HG02610 (cell line): ENCODE data around the gene SNTG2.
A peak's percentile ranks its signal among the peaks of the same experiment; 100 is the strongest.

ENCODE experiments used
- ATAC-seq: cut with Tn5 transposase; IDR thresholded peaks from one replicate; pipeline ENCODE4 v1.9.1; 2021; ENCODE audit warnings: mild to moderate bottlenecking, moderate library complexity; ENCODE audit not compliant: unreplicated experiment

SNTG2 gene

DNA sequence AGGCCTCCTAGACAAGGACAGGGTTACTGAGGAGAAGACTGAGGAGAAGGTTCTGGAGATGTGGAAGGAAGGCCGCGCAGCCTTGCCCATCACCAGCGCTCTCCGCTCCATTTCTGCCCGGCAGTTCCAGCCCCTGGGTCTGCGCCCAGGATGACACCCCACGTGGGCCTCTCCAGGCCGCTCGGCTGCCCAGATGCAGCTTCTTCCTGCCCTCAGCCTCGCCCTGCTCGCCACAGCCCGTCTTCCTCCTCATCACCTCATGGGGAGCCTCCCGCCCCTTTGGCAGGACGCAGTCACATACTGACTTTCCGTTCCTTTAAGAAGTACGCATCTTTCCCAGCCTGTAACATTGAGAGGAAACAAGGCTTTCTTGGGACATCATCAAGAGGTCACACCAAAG is 37.1 kb downstream of the SNTG2 start:
- no peak for ATAC-seq

DNA sequence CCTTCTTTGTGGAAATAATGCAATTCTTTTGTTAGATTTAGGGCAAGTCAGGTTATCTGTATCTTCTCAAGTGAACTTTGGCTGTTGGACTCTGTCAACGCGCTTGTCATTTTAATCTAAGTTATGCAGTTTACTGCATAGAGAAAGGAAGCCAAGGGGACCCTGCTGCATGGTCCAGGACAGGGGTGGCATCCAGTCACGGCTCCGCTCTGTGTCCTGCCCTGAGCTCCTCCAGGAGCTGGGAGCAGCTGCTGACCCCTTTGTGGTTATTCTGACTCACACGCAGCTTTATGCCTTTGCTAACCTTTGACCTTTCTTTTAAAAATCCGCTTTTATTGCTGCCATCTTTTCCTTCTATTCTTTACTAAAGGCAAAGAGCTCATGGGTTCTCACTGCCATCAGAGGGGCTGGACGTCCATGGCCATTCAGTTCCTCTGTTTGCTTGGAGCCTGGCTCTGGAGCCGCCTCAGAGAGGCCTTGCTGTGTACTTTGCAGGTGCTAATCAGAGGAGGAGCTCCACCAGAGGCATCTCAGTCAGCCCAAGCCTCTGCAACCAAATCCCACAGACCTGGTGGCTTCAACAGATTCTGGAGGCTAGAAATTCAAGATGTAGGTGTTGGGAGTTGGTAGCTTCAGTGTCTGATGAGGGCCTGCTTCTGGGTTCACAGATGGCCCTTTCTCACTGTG is 39.3 kb downstream of the SNTG2 start:
- ATAC-seq, result no peak

DNA sequence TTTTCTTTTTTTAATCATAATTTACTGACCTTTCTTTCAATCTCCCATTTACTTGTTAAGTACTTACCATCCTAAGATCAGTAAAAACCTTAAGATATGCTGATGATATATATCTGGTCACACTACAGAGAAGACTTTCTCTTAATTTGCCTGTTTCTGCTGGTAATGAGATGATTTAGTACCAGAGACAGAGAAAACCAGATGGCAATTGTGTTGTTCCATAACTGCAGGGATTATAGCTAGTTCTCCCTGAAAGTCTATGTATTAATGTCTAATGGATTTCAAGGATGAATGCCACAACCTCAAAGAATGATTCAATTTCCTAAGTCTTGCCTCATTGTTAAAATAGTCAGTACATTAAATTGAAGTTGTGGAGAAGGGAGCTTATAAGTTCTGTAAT is 40.3 kb downstream of the SNTG2 start:
- no peak for ATAC-seq

DNA sequence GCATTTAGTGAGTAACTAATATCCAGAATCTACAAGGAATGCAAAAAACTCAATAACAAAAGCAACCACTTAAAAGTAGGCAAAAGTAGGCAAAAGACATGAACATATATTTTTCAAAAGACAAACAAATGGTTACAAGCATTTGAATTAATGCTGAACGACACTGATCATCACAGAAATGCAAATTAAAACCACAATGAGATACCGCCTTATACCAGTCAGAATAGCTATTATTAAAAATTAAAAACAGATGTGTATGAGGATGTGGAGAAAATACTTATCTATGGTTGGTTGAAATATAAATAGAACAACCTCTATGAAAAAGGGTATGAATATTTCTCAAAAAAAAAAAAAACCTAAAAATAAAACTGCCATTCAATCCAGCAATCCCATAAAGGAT is 51.7 kb downstream of the SNTG2 start:
- ATAC-seq, result no peak

DNA sequence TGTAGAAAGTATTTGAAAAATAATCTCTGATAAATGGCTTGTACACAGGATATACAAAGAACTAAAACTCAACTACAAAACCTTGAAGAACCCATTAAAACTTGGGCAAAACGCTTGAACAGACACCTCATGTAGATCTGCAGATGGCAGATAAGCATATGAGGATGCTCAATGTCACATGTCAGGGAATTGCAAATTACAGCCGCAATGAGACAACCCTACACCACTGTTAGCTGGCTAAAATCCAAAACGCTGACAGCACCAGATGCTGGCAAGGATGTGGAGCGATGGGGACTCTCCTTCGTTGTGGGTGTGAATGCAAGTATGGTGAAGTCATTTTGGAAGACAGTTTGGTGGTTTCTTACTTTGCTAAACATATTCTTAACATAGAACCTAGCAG is 53.7 kb downstream of the SNTG2 start:
- ATAC-seq, result no peak

DNA sequence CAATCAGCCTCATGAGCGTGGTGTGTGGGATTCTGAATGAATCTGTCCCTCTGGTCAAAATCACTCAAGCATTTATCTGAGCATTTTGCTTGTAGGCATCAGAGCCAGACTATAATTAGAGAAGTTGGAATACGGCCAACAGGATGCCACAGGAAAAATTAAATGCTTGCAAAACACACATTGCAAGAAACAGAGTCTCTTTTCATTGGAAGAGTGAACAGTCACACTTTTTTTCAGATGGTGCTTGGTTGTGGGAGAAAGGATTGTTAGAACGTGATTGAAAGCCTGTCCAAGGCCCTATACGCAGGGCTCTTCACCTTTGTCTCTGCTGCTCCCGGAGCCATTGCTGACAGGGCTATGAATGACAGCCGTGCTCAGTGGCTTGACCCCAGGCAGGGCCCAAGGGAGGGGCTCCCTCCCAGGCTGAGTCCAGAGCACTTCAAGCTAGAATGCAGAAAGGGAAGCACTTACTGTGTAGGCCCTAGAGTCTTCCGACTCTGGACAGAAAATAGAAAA is 59.8 kb downstream of the SNTG2 start:
- no peak for ATAC-seq

DNA sequence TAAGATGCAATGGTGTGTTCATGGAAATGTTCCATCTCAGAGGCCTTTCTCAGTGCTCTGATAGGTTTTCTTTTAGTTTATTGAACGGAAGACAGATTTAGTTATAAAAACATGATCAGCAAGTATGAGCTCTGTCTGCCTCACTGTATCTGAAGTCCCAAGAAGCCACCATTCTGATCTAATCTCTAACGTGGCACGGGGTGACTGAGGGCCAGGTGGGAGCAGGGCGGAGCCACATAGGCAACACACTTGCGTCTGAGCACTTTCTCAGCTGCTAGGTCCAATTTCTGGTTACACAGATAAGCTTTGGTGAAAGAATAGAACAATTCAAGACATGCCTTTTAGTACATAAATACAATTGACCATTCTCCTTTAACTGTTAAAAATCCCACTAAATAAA is 60.4 kb downstream of the SNTG2 start:
- ATAC-seq, result no peak

DNA sequence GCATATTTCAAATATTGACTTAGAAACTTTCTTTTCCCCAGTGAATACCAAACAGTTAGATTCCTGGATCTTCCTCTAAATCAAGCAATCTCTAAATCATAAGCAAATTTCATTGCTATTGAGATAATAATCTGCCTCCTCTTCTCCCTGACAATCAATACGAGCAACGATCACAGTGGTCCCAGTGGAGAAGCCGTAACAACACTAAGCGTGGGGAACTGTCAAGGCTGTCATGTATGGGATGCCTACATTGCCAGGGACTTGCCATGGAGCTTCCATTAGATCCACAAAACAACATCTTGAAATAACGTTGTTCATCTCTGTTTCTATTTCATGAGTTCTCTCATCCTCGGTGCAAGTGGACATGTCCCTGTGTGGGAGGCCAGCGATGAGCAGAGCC is 61.3 kb downstream of the SNTG2 start:
- no peak for ATAC-seq

DNA sequence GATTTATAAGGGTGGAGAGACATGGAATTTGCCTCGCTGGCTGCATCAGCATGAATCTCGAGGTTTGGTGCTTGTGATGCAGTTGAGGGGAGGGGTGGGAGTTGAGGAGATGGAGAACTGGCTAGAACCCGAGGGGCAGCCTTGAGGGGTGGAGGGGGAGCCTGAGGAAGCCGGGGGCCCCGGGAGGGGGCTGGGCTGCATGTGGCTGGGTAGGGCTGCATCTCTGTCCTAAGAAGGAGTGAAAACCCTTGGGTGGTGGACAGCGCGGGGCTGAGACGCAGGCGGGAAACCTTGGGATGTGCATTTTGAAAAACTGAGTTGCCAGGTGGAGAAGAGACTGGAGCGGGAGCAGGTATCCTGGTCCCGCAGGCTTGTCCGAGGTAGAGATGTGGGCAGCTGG is 64.2 kb downstream of the SNTG2 start:
- no peak for ATAC-seq

DNA sequence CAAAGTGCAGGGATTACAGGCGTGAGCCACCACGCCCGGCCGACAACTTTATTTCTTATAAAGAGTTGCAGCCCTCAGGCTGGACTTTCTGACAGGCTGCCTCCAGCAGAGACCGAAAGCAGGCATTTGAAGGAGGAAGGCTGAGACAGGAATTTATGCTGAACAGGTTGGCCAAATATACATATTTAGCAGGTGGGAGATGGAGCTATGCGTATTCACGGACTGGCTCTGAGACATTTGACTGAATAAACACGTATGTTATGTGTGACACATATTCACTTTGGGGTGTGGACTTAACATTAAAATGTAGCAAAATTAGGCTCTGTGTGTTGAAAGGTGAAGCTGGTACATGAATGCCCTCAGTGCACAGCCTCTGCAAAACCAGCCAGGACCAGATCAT is 65.9 kb downstream of the SNTG2 start:
- ATAC-seq, result no peak

DNA sequence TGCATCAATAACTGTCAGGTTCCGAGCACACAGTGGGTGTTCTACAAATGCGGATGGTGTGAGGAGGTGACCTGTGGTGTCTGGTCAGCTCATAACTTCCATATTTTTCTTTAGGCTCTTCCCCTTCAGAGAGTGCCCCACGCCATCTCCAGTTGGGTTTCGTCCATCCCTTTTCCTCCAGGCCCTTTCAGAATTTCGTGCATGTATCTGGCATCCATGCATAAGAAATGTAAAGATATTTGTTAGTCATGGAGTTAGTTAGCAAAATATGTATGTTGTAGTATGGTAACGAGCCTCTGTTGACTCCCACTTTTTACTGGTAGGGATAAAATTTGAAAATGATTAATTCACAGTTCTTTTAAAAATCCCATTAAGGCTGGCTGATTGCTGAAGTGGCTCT is 67.2 kb downstream of the SNTG2 start:
- no peak for ATAC-seq

DNA sequence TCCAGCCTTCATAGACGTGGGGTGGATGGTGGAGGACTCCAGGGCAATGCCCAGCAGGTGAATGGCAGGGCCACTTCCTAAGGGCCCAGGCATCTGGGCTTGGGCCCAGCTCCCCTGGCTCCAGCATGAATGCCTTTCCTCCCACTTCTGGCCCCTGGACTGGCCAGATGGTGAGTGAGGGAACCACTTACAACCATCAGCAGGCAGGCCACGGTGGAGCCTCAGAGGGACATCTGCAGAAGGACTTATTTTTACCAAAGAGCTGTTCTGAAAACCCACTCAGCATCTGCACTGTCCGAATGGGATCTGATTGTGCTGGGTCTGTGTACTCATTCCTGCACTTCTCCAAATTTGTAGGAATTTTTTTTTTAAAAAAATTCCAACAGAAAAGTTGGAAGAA is 69.6 kb downstream of the SNTG2 start:
- ATAC-seq, result no peak

DNA sequence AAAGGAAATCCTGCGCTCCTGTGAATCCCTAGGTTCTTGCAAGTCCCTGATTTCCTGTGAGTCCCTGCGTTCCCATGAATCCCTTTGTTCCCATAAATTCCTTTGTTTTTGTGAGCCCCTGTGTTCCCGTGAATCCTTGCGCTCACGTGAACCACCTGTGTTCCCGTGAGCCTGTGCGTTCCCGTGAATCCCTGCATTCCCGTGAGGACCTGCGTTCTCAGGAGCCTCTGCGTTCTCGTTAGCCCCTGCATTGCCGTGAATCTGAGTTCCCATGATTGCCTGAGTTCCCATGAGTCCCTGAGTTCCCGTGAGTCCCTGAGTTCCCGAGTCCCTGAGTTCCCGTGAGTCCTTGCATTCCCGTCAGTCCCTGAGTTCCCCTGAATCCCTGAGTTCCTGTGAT is 71.5 kb downstream of the SNTG2 start:
- ATAC-seq, result no peak

DNA sequence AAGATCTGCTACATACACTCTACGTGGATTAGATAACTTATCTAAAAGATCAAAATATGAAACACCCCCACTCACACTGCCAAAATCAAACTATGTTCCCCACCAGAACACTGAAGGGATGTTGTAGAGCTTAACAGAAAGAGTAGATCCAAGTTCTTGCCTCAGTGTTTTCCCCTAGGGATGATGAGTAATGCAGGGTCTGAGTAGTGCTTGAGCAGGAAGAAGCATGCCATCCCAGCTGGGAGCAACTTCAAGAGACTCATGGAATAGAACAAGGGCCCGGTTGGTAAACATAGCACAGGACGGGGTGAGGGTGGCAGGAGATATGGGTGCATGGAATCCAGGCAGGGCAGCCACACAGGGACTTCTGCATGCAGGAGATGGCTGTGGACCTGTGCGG is 74.3 kb downstream of the SNTG2 start:
- ATAC-seq, result no peak

DNA sequence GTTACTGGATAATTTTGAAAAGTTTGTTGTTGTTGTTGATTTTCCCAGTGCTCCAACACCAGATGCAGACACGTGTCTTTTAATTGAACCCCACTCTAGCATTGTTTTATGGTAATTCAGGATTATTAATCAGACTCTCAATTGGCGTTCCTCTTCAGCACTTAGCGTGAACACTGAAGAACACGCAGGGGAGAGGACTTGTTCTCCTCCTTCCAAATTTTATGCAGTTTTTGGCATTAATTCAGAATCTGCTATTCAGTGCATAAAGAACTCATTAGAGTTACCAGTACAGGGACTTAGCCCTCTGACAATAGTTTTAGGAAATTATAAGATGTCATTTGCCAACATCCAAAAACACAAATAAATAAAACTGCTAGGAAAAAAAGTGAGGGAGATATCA is 75.5 kb downstream of the SNTG2 start:
- no peak for ATAC-seq

DNA sequence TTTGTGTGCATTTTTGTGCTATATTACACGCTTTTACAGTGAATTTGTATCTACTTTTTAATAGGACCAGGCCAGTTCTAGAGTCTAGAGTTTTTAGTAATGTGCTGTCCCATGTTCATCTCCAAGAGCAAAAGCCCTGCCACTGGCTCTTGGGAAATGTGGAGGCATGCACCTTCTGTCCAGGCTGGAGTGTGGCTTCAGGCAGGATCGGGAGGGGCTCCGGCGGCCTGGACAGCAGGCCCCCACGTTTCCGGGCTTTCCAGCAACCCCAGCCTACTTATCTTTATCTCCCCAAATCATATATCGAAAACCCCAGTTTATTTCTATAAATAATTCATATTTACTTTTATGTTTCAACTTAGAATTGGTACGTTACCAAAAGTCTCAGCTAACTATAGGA is 78.2 kb downstream of the SNTG2 start:
- no peak for ATAC-seq

DNA sequence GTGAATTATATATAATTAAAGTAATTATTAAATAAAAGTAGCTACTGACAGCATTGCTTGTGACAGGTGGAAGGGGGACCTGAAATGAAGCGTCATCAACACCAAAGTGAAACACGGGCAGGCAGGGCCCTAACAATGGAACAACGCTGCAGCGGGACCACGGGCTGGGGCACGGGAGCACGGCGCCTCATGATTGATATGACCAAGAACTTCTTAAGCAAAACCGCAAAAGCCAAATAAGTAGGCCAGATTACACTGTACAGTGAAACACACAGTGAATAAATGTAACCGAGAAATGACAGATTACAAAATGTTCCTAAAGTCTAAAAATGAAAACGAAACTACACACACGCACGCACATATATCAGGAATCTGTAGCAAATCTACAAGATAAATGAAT is 81.4 kb downstream of the SNTG2 start:
- ATAC-seq, result no peak

DNA sequence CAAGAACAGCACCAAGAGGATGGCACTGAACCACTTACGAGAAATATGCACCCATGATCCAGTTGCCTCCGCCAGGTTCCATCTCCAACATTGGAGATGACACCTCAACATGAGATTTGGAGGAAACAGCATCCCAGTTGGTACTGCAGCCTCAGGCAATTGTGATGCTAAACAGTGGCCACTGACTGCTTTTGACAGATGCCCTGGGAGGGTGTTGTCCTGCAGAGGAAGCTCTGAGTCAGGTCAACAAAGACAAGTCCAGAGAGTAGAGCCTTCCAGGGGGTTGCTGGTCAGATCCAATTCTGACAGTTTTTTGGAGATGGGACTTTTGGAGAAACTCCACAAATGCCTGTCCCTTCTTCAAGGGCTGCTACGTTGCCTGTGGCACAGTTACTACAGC is 82.4 kb downstream of the SNTG2 start:
- ATAC-seq, result no peak

DNA sequence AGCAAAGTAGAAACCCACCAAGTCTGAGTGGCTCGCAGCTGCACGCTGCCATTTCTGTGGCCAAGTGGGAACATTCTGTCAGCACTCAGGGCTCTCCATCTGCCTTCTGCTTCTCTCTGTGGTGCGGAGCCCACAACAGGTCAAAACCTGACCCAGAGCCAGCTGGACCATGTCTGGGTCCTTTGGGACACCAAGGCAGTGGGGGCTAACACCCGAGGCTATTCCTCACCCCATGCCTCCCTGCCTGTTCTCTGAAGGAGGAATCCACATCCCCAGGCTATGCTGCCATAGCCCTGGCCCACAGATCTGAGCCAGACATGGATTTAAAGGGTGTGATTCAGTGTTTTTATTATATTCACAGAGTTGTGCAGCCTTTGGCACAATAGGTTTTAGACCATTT is 86.4 kb downstream of the SNTG2 start:
- ATAC-seq, result no peak

DNA sequence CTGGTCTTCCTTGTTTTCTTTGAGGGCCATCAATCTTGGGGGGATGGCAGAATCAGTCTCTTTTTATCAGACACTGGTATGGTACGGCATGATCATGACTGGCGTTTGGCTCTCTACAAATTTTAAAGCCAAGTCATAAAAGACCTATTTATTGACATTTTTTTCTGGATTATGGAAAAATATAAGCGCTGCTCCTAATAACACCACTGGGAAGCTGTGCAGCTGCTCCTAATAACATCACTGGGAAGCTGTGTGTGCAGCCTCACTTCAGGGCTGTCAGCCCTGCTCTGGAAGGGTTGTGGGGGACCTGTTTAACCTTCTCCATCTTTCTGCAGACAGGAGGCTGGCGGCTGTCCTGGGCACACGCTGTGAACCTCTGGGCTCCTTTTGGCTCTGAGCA is 88.9 kb downstream of the SNTG2 start:
- ATAC-seq, result no peak

DNA sequence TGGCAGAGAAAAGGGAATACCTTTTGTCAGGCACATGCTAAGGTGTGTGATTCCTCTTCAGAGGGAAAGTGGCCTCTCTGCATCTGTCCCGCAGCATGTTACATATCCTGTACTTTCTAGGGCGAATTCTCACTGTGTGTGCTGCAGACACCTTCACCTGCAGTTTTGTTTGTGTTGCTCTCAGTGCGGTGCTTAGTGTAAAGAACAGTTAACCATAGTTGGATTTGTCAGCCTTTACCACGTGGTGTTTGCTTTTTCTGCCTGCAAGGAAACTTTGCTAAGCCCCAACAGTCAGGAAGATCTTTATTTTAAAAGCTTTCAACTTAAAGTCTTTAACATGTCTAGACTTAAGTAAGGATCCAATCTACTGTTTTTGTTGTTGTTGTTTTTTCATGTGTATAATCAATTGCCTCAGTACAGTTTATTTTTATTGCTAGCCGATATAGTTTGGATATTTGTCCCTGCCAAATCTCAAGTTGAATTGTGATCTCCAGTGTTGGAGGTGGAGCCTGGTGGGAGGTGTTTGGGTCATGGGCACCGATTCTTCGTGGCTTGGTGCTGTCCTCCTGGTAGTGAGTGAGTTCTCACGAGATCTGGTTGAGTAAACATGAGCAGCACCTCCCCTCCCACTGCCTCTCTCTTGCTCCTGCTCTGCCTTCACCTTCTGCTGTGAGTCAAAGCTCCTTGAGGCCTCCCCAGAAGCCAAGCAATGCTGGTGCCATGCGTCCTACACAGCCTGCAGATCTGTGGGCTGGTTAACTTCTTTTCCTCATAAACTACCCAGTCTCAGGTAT is 90.6 kb downstream of the SNTG2 start:
- no peak for ATAC-seq

DNA sequence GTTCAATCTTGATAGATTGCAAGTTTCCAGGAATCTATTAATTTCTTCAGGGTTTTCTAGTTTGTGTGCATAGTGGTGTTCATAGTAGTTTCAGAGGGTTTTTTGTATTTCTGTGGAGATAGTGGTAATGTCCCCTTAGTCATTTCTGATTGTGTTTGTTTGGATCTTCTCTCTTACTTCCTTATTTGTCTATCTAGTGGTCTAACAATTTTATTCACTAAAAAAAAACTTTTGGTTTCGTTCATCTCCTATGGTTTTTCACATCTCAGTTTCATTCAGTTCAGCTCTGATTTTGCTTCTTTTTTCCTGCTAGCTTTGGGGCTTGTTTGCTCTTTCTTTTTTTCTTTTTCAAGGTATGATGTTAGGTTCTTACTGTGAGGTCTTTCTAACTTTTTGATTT is 94.5 kb downstream of the SNTG2 start:
- peak; percentile 86 for ATAC-seq

DNA sequence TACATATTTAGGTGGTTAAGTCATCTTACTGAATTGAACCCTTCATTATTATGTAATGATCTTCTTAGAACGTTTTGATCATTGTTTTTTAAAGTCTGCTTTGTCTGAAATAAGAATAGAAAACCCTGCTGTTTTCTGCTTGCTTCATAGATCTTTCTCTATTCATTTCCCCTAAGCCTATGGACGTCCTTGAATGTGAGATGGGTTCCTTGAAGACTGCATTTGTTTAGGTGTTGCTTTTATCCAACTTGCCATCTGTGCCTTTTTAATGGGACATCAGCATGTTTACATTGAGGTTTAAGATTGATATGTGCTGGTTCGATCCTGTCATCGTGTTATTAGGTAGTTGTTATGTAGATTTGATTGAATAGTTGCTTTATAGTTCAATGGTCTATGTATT is 95.4 kb downstream of the SNTG2 start:
- ATAC-seq, result no peak
